Activated naive CD4-positive, alpha-beta T cell treated with Interleukin-2 at 50 U/mL for 16 hours (primary cell): ENCODE results near the gene C1orf198.
"Not testable (repeated sequence)": the region's sequence is repeated elsewhere in the genome, so short reads cannot be mapped to it uniquely, and the experiment has no call there.

Experiments
- DNase-seq: peaks from one replicate; pipeline ENCODE4 v3.0.0-alpha.2; 2020

C1orf198 gene

DNA sequence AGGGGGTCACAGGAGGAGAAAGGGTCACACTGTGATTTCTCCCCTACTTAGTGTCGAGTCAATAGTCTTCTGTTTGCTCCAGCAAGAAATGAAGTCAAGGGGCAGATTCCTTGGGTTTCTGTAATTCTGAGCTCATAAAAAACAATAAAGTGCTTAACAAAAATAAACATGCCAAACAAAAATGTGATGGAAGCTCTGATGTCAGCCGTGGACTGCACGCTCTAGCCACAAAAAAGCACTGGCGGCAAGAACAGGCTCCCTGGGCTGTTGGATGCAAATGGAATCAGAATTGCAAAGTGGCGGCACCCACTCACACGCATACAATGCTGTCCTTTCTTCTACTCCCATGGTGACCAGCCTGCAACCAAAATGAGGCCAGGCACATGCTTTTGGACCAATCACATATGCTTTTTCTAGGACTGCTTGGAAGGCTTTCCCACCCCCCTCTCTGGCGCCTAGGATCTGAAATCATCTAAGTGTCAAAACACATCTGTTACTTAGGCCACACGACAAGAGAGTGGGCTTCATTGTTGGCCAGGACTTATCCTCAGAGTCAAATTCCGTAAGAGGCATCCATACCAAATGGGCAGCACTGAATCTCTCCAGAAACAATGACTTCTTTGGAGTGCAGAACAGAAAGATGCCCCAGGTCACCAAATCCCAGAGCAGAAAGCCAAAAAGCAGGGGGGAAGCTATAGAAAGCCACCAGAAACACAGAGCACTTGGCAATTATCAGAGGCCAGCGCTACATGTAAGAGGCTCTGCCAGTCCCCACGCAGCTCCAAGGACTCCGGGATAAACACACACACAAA is 9.2 kb downstream of the C1orf198 start:
- DNase-seq, result no peak

DNA sequence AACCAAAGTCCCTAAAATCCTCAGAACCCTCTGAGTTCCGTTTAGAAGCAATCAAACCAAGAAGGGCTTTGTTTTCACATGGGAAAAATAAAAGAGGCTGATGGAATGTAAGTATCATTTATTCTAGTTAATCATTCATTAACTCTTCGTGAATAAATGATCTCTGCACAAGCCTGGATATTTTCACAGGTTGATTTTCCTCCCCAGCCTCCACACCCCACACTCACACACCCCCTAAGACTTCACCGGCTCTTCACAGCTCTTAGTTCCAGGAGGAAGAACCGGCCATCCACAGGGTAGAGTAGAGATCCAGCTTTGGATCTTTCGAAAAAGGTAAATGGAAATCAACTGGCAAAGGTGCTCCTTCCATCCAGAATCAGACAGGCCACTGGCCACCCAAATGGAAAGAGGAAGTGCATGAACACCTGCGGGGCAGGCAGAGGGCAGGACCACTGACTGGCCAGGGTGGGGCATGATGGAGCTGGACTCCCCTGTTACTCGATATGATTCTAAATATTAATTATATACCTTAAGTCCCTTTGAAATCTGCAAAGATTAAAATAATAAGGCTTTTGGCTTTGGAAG is 10.0 kb downstream of the C1orf198 start:
- no peak for DNase-seq

DNA sequence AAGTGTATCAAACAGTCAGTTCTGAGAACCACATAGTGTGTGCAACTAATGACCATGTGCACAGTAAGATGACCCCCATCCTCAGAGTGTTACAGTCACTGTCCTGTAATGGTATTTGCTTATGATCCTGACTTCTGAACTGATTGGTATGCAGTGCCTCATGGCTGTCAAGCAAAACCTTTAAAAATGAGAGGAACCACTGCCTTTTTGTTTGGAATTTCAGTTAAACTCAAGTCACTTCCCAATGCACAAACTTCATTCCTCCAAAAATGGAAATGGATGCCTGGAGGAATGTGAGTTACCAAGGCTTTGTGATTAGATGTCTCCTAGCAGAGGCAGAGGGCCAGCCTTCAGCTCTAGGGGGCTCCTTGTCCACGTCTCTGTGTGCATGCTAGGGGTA is 10.5 kb downstream of the C1orf198 start:
- DNase-seq, result no peak

DNA sequence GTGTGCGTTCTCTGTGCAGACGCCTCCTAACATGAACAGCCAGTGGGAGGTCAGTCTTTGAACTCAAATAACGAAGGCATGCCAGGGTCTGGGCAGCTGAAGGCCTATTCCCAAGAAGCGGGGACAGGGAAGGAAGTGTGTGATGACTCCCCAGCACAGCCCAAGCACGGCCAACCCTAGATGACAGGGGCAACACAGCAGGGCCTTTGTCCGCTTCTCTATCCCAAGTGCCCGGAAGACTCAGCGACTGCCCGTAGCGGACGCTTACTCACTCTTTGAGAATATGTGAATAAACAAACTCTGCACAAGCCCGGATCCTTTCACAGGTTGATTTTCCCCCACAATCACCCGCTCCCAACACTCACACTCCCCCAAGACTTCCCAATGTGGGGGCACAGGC is 11.2 kb downstream of the C1orf198 start:
- DNase-seq, result no peak

DNA sequence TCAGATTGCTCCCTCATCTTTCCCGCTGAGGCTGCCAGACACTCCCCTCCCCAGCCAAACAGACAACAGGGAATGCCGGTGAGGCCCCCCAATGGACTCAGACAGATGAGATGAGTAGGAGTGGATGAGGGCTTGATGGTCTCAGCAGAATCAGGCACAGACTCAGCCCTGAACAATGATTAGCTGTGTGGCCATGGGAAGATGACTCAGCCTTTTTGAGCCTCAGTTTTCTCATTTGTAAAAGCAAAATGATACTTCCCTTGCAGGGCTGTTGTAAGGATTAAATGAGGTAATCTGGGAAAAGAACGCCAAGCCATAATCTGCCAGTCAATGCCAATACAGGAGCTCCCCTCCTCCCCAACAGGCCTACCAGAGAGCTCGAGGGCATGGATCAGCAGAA is 12.4 kb downstream of the C1orf198 start:
- DNase-seq, result no peak

DNA sequence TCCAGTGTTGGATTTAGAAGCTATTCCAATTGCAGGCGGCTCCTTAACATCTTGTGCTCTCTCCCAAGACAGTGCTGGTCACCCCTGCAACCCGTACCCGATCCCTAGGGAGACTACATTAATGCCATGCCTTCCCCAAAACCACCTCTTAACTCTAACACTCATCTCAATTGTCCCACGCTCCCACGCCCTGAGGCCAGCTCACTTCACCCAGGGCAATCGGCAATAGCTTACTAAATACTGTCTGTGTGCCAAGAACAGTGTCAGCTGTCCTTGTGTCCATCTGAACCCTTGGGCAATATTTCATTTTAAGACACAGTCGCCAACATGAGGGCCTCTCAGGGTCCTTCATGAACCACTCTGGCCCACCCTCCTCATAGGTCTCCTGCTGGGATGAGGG is 13.9 kb downstream of the C1orf198 start:
- no peak for DNase-seq

DNA sequence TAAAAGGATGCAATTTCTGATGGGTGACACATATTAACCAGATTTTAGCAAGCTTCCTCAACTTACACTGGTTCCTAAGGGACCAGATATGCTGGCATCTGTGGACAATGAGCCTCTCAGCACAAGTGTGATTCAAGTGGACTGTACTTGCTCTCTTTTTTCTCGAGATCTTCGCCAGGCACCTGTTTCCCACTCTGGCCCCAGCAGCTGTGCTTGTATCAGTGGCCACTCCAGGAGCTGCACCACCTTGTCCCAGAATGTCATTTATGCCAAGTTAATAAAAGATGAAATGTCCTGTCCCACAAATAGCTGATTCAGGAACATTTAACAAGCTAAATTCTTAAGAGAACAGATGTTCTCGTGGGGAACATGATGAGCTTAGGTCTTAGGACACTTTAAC is 14.6 kb downstream of the C1orf198 start:
- DNase-seq, result no peak

DNA sequence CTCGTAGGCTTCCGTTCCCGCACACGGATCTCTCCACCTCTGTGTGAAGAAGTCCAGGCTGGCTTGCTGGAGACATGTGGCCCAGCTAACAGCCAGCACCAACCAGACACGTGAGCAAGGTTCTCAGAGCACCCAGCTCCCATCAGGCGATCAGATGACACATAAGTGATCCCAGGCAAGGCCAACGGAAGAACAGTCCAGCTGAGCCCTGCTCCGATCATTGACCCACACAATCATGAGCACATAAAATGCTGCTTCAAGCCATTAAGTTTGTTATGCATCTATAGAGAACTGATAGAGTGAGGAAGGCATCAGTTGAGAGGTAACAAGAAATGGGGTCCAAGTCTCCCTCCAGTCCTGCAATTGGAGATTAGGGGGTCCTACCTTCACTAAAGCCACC is 15.4 kb downstream of the C1orf198 start:
- no peak for DNase-seq

DNA sequence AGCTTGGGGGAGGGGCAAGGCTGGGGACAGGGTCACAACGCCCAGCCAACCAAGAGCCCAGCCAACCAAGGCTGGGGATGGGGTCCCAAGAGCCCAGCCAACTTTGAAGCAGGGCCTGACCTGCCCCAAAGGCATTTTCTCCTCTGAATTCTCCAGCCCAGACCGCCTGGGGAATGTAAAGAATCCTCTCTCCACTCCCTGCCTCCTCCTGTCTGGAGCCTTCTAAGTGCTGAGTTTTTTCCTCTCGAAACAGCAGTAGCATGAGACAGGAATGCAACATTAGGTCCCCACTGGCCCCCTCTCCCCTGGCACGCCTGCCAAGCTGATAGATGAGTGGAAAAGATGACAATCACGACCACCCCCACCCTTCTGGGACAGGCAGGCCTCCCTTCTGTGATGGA is 17.0 kb downstream of the C1orf198 start:
- DNase-seq, result no peak

DNA sequence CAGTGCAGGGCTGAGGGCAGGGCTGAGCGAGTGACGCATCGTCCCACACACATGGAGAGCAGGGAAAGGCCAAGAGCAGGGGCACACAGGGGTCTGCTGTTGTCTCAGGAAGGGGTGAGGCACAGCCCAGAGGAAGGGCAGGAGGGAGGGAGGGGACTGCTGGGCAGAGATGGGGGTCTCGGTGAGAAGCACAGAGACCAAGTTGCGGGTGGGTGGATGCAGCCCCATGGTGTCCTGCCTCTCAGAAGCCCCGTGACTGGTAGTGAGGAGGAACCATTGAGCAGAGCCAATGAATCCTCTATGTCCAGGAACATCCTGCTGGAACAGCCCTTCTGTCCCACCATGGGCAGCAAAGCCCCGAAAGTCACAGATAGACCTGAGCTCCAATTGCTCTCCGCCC is 17.8 kb downstream of the C1orf198 start:
- DNase-seq, result no peak

DNA sequence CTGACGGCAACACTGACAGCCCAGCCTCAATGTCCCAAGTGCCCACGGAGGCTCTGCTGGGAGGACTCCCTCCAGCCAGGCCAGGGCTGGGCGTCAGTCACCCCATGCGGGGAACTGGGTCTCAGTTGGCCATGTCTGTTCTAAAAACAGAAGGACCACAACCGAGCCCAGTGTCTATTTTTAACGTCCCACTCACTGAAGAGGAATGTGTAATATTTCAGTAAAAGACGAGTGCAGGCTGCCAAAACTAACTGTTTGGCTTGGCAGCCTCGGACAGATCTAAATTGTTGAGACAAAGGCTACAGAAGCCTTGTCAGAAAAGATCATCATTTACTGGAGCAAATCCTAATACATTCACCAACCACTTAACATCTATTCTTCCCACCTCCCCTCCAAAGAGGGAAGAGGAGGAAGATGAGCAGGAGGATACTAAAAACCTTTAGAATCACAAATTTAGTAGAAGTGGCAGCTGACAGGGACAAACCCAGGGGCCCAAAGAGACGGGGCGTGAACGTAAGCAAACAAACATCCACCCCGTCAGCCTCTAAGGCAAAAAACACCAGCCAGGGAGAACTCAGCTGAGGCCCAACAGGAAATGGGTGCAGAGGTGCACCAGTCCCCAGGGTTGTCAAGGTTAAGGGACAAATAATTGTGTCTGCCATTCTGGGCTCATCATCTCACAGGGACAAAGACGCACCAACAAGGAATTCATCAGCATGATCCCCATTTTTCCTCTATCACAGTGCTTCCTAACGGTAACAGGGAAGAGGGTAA is 18.7 kb downstream of the C1orf198 start:
- DNase-seq, result no peak

DNA sequence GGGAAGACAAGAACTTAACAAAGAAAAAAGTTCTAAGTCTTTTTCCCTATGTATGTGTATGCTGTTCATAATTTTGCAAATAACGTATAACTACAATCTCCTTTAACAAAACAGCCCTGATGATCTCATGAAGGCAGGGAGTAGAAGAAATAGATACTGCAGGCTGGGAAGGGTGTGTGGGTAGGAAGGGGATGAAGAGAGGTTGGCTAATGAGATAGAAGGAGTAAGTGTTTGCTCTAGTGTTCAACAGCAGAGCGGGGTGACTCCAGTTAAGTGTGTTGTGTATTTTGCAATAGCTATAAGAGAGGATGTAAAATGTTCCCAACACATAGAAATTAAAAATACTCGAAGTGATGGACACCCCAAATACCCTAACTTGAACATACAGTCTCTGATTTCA is 20.1 kb downstream of the C1orf198 start:
- DNase-seq, result no peak

DNA sequence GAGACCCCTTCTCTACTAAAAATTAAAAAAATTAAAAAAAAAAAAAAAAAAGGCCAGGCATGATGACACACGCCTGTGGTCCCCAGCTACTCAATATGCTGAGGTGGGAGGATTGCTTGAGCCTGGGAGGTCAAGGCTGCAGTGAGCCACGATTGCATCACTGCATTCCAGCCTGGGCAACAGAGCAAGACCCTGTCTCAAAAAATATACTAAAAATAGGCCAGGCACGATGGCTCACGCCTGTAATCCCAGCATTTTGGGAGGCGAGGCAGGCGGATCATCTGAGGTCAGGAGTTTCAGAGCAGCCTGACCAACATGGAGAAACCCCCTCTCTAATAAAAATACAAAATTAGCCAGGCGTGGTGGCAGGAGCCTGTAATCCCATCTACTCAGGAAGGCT is 23.1 kb downstream of the C1orf198 start:
- not testable (repeated sequence) for DNase-seq

DNA sequence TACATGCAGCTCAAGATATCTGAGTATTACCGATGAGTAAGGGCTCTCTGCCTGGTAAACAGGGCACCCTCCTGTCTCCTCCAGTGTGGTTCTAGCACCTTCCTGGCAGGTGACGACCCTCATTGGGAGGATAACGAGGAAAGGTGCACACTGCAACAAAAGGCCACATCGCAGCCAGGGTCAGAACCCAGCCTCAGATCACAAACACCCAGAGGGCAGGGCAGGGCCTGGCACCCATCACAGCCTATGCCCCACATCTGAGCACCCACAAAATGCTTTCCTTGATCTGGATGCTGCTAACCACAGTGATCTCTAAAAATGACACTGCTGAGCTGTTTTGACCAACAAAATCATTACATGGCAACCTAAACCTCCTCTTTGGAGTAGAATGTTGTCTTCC is 23.8 kb downstream of the C1orf198 start:
- DNase-seq, result no peak

DNA sequence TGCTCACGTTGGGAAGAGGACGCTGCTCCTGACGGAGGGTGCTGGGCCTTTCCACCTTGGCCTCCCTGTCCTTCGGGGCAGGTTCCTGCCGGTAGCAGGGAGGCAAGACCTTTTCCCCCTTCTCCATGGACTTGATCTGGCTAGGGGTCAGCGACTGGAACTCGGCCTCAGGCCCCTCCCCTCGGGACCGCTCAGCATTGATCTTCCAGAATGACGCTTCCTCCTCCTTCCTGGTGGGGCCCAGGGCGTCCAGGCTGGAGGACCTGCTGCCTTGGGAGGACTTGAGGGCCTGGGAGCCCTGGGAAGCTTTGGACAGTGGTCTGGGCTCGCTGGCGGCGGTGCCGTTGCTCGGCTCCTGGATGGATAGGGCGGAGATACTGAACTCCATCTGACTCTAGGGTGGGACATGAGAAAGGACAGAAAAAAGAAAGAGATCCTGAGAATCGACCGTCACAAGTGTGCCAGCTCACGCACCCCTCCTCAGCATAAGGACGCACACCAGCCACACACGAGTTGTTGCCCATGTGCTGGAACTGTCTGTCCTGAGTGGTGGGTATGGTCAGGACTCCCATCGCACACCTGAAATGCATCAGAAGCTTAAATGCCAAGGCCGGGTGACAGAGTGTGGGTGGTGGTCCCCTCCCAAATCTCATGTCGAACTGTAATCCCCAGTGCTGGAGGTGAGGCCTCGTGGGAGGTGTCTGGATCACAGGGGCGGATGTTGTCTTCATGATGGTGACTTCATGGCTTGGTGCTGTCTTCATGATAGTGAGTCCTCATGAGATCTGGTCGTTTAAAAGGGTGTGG is 24.6 kb downstream of the C1orf198 start:
- no peak for DNase-seq

DNA sequence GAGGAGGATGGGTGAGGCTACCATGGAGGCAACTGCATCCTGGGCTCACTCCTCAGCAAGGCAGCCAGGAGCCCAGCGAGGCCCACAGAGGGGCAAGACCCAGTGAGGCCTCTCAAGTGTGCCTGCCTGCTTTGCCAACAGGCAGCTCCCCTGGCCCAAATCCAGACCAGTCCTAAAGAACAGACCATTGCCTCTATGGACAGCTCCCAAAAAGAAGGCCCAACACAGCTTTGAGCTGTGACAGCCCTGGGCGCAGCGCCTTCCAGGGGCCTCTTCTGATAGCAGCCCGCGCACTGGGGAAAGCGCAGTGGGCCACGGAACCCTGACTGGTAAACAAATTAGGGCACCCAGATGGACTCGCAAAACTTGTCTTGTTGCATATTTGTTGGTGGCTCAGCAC is 25.5 kb downstream of the C1orf198 start:
- DNase-seq, result no peak

DNA sequence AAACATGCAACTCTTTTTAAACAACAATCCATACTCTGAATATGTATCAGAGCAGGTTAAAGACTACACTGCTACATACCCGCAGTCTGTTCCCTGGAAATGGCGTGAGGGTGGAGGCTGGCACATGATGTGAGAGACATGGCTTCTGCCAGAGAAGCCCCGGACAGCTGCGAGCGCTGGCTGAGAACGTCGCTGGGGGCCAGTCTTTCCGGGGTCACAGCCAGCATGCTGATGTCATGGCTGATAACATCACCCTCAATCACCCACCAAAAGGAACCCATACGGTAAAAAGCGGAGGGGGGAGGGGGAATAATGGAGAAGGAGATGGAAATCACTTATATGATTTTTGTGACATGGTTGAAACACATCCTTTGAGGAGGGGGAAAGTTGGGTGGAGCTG is 29.1 kb downstream of the C1orf198 start:
- no peak for DNase-seq

DNA sequence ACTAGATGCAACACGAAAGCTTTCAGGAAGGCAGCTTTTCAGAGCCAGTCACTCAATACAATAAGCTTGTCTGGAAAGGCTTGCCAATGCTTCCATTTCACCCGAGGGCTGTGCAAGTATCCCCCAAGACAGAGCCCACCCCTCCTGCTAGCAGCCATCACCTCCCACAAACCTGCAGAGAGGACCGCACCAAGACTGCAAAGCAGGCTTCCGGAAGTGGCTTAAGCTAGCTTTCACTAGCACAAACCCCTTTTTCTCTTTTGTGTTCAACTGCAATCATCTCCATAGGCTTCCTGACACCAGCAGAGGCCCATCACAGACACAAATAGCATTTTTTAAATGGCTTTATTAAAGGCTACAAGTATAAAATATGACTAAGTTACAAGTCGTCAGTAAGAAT is 31.5 kb downstream of the C1orf198 start:
- no peak for DNase-seq

DNA sequence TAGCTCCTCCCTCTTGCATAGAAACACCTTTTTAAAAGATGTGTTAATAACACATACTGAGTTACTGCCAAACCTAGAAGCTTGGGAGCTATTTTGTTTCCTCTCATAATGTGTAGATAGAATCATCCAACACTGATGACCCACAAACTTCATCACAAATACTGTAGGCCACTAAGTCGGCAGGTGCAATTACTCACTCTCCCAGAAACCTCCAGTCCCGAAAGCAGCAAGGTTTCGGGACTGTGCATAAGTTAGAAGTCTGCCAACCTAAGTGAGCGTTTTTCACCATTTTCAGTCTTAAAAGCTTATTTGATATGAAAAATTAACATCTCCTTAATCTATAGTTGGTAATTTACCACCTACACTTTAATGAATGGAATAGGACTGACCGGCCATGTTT is 32.0 kb downstream of the C1orf198 start:
- DNase-seq, result no peak

DNA sequence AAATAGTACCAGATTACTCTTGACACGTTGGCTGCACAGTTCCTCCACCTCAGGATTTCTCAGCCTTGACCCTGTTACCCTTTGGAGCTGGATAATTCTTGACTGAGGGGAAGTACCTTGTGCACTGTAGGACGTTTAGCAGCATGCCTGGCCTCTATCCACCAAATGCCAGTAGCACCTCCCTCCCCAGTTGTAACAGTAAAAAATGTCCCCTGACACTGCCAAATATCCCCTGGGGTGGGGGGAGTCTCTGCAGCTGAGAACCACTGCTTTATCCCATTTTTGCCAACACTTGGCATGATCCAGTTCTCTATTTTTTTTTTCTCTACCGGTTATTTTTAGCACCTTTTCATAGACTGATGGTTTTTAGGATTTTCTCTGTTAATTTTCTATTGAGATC is 34.0 kb downstream of the C1orf198 start:
- no peak for DNase-seq

DNA sequence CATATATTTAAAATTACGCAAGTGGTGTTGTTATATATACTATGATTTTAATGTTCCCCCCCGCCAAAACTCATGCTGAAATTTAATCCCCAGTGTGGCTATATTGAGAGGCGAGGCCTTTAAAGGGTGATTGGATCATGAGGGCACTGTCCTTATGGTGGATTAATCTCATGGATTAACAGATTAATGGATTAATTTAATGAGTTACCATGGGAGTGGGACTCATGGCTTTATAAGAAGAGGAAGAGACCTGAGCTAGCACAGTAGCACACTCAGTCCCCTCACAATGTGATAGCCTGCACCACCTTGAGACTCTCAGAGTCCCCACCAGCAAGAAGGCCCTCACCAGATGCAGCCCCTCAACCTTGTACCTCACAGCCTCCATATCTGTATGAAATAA is 34.8 kb downstream of the C1orf198 start:
- DNase-seq, result no peak

DNA sequence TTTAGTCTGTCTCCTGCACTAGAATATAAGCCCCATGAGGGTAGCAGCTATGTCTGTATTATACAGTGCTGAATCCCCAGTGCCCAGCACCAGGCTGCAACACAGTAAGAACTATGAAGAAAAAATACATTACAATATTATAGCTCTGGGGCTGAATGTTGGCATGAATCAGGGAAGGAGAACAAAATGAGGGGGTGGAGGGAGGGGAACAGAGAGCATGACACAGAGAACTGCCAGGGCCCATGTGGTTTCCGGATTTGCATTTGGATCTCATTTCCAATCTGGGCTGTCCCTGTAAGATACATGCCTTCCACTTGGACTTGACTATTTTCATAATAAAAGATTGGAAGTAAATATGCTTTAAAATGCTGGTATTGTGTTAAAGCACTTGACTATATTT is 35.8 kb downstream of the C1orf198 start:
- no peak for DNase-seq

DNA sequence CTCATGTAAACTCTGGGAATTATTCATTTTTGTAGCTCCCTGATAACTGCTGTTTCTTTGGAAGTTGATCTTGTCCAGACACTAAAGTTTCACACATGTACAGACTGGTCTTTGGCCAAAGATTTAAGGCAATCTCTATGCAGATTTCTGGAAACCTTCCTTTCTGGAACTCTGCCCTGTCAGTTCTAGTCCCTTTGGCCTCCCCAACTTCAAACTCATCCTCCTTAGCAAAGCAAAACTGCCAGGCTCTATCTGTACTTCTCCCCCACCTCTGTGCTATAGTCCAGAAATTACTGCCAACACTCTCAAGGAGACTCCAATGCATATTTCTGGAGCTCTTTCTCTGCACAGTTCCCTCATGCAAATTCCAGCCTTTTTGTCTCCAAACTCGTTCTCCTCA is 36.5 kb downstream of the C1orf198 start:
- DNase-seq, result no peak
